Measurements from ENCODE around the gene DRD3. TPM values are rescaled to one million over a fixed set of nuclear protein-coding genes. Genes with fewer than 3 reads are reported as not detected.

The DRD3 gene
- total RNA-seq, 1 experiment from 2014 or later, result 0.17 TPM

GRCh38 chr3:114080201-114080600 is 98.7 kb downstream of the DRD3 start (continued):
- TF ChIP-seq, protein P1, sequence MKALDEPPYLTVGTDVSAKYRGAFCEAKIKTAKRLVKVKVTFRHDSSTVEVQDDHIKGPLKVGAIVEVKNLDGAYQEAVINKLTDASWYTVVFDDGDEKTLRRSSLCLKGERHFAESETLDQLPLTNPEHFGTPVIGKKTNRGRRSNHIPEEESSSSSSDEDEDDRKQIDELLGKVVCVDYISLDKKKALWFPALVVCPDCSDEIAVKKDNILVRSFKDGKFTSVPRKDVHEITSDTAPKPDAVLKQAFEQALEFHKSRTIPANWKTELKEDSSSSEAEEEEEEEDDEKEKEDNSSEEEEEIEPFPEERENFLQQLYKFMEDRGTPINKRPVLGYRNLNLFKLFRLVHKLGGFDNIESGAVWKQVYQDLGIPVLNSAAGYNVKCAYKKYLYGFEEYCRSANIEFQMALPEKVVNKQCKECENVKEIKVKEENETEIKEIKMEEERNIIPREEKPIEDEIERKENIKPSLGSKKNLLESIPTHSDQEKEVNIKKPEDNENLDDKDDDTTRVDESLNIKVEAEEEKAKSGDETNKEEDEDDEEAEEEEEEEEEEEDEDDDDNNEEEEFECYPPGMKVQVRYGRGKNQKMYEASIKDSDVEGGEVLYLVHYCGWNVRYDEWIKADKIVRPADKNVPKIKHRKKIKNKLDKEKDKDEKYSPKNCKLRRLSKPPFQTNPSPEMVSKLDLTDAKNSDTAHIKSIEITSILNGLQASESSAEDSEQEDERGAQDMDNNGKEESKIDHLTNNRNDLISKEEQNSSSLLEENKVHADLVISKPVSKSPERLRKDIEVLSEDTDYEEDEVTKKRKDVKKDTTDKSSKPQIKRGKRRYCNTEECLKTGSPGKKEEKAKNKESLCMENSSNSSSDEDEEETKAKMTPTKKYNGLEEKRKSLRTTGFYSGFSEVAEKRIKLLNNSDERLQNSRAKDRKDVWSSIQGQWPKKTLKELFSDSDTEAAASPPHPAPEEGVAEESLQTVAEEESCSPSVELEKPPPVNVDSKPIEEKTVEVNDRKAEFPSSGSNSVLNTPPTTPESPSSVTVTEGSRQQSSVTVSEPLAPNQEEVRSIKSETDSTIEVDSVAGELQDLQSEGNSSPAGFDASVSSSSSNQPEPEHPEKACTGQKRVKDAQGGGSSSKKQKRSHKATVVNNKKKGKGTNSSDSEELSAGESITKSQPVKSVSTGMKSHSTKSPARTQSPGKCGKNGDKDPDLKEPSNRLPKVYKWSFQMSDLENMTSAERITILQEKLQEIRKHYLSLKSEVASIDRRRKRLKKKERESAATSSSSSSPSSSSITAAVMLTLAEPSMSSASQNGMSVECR (CRISPR knock-in tag; IDR thresholded peaks at IDR 0.05; ENCODE audit: borderline replicate concordance), result no peak
- TF ChIP-seq OVOL2 (CRISPR knock-in tag; IDR thresholded peaks at IDR 0.05; ENCODE audit: borderline replicate concordance) (no peak), TP53 (CRISPR knock-in tag; IDR thresholded peaks at IDR 0.05) (no peak), EMX1 (CRISPR knock-in tag; IDR thresholded peaks at IDR 0.05) (no peak), ETV6 (CRISPR knock-in tag; IDR thresholded peaks at IDR 0.05) (no peak), NR1H2 (CRISPR knock-in tag; IDR thresholded peaks at IDR 0.05) (no peak), TCF7 (CRISPR knock-in tag; IDR thresholded peaks at IDR 0.05; ENCODE audit: low read depth) (no peak), ZNF317 (CRISPR knock-in tag; IDR thresholded peaks at IDR 0.05; ENCODE audit: borderline replicate concordance, low read depth) (no peak)
- TF ChIP-seq, protein P2, sequence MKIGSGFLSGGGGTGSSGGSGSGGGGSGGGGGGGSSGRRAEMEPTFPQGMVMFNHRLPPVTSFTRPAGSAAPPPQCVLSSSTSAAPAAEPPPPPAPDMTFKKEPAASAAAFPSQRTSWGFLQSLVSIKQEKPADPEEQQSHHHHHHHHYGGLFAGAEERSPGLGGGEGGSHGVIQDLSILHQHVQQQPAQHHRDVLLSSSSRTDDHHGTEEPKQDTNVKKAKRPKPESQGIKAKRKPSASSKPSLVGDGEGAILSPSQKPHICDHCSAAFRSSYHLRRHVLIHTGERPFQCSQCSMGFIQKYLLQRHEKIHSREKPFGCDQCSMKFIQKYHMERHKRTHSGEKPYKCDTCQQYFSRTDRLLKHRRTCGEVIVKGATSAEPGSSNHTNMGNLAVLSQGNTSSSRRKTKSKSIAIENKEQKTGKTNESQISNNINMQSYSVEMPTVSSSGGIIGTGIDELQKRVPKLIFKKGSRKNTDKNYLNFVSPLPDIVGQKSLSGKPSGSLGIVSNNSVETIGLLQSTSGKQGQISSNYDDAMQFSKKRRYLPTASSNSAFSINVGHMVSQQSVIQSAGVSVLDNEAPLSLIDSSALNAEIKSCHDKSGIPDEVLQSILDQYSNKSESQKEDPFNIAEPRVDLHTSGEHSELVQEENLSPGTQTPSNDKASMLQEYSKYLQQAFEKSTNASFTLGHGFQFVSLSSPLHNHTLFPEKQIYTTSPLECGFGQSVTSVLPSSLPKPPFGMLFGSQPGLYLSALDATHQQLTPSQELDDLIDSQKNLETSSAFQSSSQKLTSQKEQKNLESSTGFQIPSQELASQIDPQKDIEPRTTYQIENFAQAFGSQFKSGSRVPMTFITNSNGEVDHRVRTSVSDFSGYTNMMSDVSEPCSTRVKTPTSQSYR (CRISPR knock-in tag; IDR thresholded peaks at IDR 0.05), result no peak
- TF ChIP-seq, protein P3, sequence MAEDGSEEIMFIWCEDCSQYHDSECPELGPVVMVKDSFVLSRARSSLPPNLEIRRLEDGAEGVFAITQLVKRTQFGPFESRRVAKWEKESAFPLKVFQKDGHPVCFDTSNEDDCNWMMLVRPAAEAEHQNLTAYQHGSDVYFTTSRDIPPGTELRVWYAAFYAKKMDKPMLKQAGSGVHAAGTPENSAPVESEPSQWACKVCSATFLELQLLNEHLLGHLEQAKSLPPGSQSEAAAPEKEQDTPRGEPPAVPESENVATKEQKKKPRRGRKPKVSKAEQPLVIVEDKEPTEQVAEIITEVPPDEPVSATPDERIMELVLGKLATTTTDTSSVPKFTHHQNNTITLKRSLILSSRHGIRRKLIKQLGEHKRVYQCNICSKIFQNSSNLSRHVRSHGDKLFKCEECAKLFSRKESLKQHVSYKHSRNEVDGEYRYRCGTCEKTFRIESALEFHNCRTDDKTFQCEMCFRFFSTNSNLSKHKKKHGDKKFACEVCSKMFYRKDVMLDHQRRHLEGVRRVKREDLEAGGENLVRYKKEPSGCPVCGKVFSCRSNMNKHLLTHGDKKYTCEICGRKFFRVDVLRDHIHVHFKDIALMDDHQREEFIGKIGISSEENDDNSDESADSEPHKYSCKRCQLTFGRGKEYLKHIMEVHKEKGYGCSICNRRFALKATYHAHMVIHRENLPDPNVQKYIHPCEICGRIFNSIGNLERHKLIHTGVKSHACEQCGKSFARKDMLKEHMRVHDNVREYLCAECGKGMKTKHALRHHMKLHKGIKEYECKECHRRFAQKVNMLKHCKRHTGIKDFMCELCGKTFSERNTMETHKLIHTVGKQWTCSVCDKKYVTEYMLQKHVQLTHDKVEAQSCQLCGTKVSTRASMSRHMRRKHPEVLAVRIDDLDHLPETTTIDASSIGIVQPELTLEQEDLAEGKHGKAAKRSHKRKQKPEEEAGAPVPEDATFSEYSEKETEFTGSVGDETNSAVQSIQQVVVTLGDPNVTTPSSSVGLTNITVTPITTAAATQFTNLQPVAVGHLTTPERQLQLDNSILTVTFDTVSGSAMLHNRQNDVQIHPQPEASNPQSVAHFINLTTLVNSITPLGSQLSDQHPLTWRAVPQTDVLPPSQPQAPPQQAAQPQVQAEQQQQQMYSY (CRISPR knock-in tag; IDR thresholded peaks at IDR 0.05), result no peak

DNA sequence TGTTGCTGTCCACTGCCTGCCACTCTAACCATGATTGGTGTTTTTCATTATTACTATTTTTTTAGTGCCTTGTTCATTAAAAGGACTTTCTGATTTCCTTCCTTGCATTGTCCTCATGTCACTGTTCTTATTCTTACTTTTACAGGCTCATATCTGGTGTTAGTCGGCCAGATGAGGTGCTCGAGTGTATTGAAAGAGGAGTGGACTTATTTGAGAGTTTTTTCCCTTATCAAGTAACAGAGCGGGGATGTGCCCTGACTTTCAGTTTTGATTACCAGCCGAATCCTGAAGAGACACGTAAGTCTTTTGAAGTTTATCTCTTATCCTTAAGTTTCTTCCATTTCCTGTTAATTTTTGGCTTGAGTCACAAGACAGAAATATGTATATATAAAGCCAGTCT is 99.1 kb downstream of the DRD3 start:
- Mint-ChIP-seq H3K4me3 (no peak overlapping the region), H3K9me3 (no peaks in the 10 kb centered on the region), H3K4me1 (no peaks in the 10 kb centered on the region), H3K27me3 (ENCODE audit: low read depth) (no peaks in the 10 kb centered on the region), H3K36me3 (peaks cover 90% of the 10 kb centered on the region), H3K27ac (no peak overlapping the region)
- ChIA-PET POLR2A (no interaction called here), CTCF (no interaction called here)
- ATAC-seq (no peak), DNase-seq (ENCODE audit: low spot score) (no peak)
- TF ChIP-seq, protein P4, sequence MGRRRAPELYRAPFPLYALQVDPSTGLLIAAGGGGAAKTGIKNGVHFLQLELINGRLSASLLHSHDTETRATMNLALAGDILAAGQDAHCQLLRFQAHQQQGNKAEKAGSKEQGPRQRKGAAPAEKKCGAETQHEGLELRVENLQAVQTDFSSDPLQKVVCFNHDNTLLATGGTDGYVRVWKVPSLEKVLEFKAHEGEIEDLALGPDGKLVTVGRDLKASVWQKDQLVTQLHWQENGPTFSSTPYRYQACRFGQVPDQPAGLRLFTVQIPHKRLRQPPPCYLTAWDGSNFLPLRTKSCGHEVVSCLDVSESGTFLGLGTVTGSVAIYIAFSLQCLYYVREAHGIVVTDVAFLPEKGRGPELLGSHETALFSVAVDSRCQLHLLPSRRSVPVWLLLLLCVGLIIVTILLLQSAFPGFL (CRISPR knock-in tag; IDR thresholded peaks at IDR 0.05; ENCODE audit: borderline replicate concordance), result no peak
- TF ChIP-seq ZNF671 (CRISPR knock-in tag; IDR thresholded peaks at IDR 0.05), result no peak
- no peak for TF ChIP-seq ZNF512 (CRISPR knock-in tag; IDR thresholded peaks at IDR 0.05; ENCODE audit: borderline replicate concordance)
- TF ChIP-seq CBFB (CRISPR knock-in tag; IDR thresholded peaks at IDR 0.05; ENCODE audit: low read depth), result no peak
- TF ChIP-seq RORB (CRISPR knock-in tag; IDR thresholded peaks at IDR 0.05), result no peak
- TF ChIP-seq NFE2L1 (CRISPR knock-in tag; IDR thresholded peaks at IDR 0.05), result no peak
- no peak for TF ChIP-seq NR2C2 (CRISPR knock-in tag; IDR thresholded peaks at IDR 0.05)
- TF ChIP-seq OVOL2 (CRISPR knock-in tag; IDR thresholded peaks at IDR 0.05; ENCODE audit: borderline replicate concordance), result no peak
- TF ChIP-seq GABPB1 (CRISPR knock-in tag; IDR thresholded peaks at IDR 0.05), result no peak
- TF ChIP-seq SOX15 (CRISPR knock-in tag; IDR thresholded peaks at IDR 0.05), result no peak
